GM18520 (cell line): Measurements from ENCODE around the gene LONP1.

Source experiments
- ATAC-seq: cut with Tn5 transposase; IDR thresholded peaks from one replicate; pipeline ENCODE4 v1.9.1; 2021; ENCODE audit not compliant: unreplicated experiment

The LONP1 gene

GRCh38 chr19:5679289-5680083 is 40.5 kb downstream of the LONP1 start:
- ATAC-seq: no peak

- no peak for ATAC-seq
These were observed 41.8 kb downstream of the LONP1 start for GRCh38 chr19:5678071-5678718.

- ATAC-seq: no peak
These were observed 42.4 kb downstream of the LONP1 start for GRCh38 chr19:5677580-5677979.

- ATAC-seq: no peak
These were observed 42.8 kb downstream of the LONP1 start for GRCh38 chr19:5677136-5677535.

- no peak for ATAC-seq
These were observed 43.2 kb downstream of the LONP1 start for GRCh38 chr19:5676772-5677105.

- no peak for ATAC-seq
These were observed 43.7 kb downstream of the LONP1 start for GRCh38 chr19:5676105-5676771.

GRCh38 chr19:5674714-5675113 is 45.2 kb downstream of the LONP1 start:
- no peak for ATAC-seq

- no peak for ATAC-seq
These were observed 46.2 kb downstream of the LONP1 start for GRCh38 chr19:5673752-5674151.

GRCh38 chr19:5672708-5673459 is 47.1 kb downstream of the LONP1 start:
- ATAC-seq: no peak

GRCh38 chr19:5671600-5671999 is 48.3 kb downstream of the LONP1 start:
- ATAC-seq: no peak

- no peak for ATAC-seq
These were observed 50.7 kb downstream of the LONP1 start for GRCh38 chr19:5669212-5669611.

- no peak for ATAC-seq
These were observed 52.1 kb downstream of the LONP1 start for GRCh38 chr19:5667751-5668271.

- no peak for ATAC-seq
These were observed 52.9 kb downstream of the LONP1 start for GRCh38 chr19:5666921-5667610.

GRCh38 chr19:5665781-5666513 is 54.0 kb downstream of the LONP1 start:
- no peak for ATAC-seq

GRCh38 chr19:5664515-5664914 is 55.4 kb downstream of the LONP1 start:
- no peak for ATAC-seq

GRCh38 chr19:5663904-5664303 is 56.0 kb downstream of the LONP1 start:
- no peak for ATAC-seq

- no peak for ATAC-seq
These were observed 58.5 kb downstream of the LONP1 start for GRCh38 chr19:5661483-5661882.

- no peak for ATAC-seq
These were observed 64.5 kb downstream of the LONP1 start for GRCh38 chr19:5655412-5655811.

- ATAC-seq: no peak
These were observed 65.0 kb downstream of the LONP1 start for GRCh38 chr19:5654931-5655330.

GRCh38 chr19:5652261-5652660 is 67.7 kb downstream of the LONP1 start:
- no peak for ATAC-seq
